Mucosa of stomach (tissue), 1 donor: ENCODE data around the gene TIAM2.

ENCODE experiments used
- H3K27me3 ChIP-seq: one replicate; pipeline ENCODE4 v1.7.0; 2013; ENCODE audit warnings: mild to moderate bottlenecking, low read length; ENCODE audit not compliant: control insufficient read depth, insufficient read depth
- H3K36me3 ChIP-seq: one replicate; pipeline ENCODE4 v1.7.0; 2013; ENCODE audit warnings: low read length; ENCODE audit not compliant: control insufficient read depth, insufficient read depth
- H3K4me1 ChIP-seq: one replicate; pipeline ENCODE4 v1.7.0; 2013; ENCODE audit warnings: mild to moderate bottlenecking, low read length; ENCODE audit not compliant: control insufficient read depth, insufficient read depth
- H3K4me3 ChIP-seq: one replicate; pipeline ENCODE4 v1.7.0; 2013; ENCODE audit warnings: low read length
- H3K9ac ChIP-seq: one replicate; pipeline ENCODE4 v1.7.0; 2013; ENCODE audit warnings: mild to moderate bottlenecking, low read length, moderate library complexity
- H3K9me3 ChIP-seq: one replicate; pipeline ENCODE4 v1.7.0; 2013; ENCODE audit warnings: mild to moderate bottlenecking, low read length, moderate library complexity; ENCODE audit not compliant: control insufficient read depth
- donor health status: Pancreatic carcinoma.

TIAM2 gene

DNA sequence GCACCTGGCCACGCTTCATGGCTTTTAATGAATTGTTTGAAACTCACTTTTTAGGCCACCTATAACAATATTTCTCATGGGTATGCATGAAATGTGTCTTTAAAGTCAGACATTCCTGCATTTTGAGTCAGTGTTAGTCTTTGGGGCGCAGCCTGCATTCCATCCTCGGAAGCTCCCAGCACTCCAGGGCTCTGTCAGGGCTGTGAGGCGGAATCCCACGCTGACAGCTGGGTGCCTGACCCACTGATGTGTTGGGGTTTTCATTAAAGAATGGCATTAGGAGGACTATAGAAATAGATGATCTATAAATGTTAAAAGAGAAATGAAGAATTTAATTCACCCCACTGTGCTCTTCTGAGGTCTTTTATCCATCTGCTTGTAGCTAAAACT lies 252.5 kb downstream of the TIAM2 start:
- Histone ChIP-seq H3K9ac (no peak overlapping the region), H3K4me1 (no peaks in the 10 kb centered on the region), H3K4me3 (no peak overlapping the region), H3K9me3 (no peaks in the 10 kb centered on the region), H3K27me3 (no peaks in the 10 kb centered on the region), H3K36me3 (peaks cover 1% of the 10 kb centered on the region)

DNA sequence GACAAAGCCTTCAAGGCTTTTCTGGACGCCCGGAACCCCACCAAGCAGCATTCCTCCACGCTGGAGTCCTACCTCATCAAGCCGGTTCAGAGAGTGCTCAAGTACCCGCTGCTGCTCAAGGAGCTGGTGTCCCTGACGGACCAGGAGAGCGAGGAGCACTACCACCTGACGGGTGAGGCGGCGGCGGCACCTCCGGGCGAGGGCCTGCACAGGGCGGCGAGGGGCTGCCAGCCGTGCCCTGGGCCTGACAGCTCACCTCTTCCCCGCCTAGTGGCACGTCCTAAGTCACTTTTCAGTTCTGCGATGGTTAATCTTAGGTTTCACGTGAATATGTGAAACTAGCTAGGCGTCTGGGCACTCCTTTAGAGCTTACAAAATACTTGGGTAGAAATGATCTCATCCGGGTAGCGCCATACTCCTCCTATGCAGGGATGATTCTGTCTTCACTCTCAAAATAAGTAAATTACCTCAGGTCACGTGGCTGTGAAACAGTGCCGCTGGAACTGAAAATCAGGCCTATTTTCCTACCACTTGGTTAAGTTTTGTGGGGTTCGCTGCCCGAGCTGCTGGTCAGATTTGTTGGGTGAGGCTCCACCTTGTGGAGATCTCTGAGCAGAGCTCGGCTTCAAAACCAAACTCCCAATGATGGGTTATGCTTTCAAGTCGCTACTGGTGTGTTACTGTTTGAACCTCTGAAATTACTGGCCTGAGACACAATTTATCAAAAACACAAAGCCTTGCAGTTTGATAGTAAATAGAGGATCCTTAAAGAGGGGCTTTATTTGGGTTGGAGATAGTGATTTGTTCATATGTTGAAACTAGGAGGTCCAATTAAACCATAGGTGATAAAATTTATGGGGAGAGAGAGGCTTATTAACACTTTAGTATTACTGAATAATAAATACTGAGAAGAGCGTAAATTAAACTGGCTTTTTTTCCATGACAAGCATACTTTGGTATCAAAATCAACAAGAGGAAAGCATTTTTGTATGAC lies 253.2 kb downstream of the TIAM2 start:
- Histone ChIP-seq H3K9me3 (no peaks in the 10 kb centered on the region), H3K9ac (no peak overlapping the region), H3K27me3 (no peaks in the 10 kb centered on the region), H3K4me3 (no peak overlapping the region), H3K4me1 (no peaks in the 10 kb centered on the region), H3K36me3 (peaks cover 4% of the 10 kb centered on the region)

DNA sequence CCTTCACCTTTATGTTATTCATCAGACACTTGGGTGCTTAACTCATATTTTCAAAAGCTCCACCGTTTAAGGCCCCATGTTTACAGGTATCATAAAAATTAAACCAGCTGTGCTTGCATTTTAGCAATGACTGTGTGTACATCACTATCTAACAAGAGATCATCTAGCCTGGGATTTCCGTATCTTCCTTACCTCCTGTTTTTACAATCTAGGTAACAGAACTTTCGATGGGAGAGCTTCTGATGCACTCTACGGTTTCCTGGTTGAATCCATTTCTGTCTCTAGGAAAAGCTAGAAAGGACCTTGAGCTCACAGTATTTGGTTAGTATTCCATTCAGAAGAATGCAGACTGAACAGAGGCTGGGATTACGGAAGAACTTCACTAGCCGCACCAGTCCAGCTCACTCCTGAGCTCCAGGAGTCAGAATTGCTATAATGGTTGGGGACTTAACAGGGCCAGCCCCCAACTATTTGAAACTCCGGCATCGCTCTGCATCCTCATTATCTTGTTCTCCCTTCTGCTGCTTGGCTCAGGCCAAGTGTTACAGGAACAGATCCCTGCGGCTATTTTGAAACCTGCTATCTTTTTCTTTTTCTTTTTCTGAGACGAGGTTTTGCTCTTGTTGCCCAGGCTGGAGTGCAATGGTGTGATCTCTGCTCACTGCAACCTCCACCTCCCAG lies 255.7 kb downstream of the TIAM2 start:
- H3K36me3 ChIP-seq, result peaks cover 4% of the 10 kb centered on the region
- H3K9ac ChIP-seq, result no peak overlapping the region
- no peaks in the 10 kb centered on the region for H3K27me3 ChIP-seq
- H3K4me1 ChIP-seq, result no peaks in the 10 kb centered on the region
- no peaks in the 10 kb centered on the region for H3K9me3 ChIP-seq
- no peak overlapping the region for H3K4me3 ChIP-seq

DNA sequence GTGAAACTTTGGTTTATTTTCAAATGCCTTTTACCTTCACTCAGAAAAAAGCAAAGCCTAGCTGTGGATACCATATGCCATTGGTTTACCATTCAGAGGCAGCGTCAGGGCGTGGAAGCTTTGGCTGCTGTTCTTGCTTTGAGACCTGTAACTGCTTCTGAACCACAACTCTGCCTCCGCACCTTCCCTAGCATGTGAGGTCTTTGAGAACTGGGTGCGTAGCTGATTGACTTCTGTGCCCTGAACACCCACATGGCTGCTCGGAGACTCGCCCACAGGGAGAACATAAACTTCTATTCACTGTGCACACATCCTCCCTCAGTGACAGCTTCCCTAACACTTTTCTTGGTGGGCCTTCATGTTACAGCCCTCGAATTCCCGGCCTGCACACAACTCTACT lies 257.5 kb downstream of the TIAM2 start:
- H3K27me3 ChIP-seq, result no peaks in the 10 kb centered on the region
- peaks cover 4% of the 10 kb centered on the region for H3K36me3 ChIP-seq

DNA sequence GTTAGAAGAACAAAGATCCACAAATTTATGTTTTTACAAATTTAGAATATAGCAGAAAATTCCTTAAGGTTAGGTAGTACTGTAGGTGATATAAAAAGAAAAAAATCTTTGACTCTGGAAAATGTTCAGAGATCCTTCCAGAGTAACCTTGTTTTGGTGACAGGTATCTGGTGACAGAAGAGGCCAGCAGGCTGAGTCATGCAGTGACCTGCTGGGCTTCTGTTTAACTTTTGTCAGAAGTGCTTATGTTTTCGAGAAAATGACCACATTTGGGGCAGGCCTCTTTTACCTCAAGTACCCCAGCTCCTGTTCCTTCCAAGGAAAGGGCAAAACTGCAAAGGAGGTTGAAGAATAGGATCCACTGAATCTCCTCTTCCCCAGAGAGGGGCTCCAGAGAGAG lies 258.2 kb downstream of the TIAM2 start:
- Histone ChIP-seq H3K27me3 (no peaks in the 10 kb centered on the region), H3K4me3 (no peak overlapping the region), H3K4me1 (no peaks in the 10 kb centered on the region), H3K9me3 (no peaks in the 10 kb centered on the region), H3K36me3 (peaks cover 4% of the 10 kb centered on the region), H3K9ac (no peak overlapping the region)

More for the DNA sequence above, 257.5 kb downstream of the TIAM2 start:
- Histone ChIP-seq H3K9me3 (no peaks in the 10 kb centered on the region), H3K4me1 (no peaks in the 10 kb centered on the region), H3K4me3 (no peak overlapping the region), H3K9ac (no peak overlapping the region)

GRCh38 chr6:155254139-155254538 lies 259.0 kb downstream of the TIAM2 start:
- Histone ChIP-seq H3K9ac (no peak overlapping the region), H3K9me3 (no peaks in the 10 kb centered on the region), H3K36me3 (peaks cover 5% of the 10 kb centered on the region), H3K27me3 (no peaks in the 10 kb centered on the region), H3K4me3 (no peak overlapping the region), H3K4me1 (no peaks in the 10 kb centered on the region)

DNA sequence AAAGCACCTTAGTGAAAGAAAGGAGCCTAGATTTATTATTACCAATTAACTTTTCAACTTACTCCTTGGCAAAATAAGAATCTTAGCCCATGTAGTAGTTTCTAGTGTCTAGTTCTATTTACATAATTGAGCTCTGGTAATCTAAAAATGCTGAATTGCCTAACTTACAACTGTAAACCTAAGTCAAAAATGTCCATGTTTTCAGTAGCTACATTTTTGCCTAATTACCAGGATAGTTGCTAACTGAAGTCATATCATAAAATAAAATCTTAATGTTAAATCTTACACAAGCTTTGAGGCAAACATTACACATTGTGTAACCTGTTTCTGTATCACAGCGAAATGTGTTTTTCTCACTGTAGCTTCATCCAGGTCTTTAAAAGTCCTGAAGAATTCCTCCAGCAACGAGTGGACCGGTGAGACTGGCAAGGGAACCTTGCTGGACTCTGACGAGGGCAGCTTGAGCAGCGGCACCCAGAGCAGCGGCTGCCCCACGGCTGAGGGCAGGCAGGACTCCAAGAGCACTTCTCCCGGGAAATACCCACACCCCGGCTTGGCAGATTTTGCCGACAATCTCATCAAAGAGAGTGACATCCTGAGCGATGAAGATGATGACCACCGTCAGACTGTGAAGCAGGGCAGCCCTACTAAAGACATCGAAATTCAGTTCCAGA lies 261.1 kb downstream of the TIAM2 start:
- peaks cover 12% of the 10 kb centered on the region for H3K36me3 ChIP-seq
- H3K9ac ChIP-seq, result no peak overlapping the region
- H3K4me3 ChIP-seq, result no peak overlapping the region
- H3K27me3 ChIP-seq, result no peaks in the 10 kb centered on the region
- no peaks in the 10 kb centered on the region for H3K9me3 ChIP-seq
- no peaks in the 10 kb centered on the region for H3K4me1 ChIP-seq

DNA sequence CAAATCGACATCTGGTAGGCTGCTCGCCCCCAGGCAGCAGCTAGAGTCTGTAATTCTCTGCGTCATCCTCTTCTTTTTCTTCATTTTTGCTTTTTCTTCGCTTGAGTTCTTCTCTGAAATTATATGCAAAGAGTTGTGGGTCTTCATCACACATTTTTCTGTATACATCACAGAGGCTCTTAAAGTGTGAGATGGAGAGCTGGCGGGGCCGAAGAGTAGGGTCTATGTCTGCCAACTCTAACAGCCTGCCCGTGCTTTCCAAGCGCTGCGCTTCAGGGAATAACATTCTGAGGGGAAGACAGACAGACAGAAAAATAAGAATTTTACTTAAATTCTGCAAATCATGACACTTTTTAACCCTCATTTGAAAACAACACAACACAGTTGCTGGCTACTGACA lies 262.7 kb downstream of the TIAM2 start:
- Histone ChIP-seq H3K4me1 (no peaks in the 10 kb centered on the region), H3K27me3 (no peaks in the 10 kb centered on the region), H3K9ac (no peak overlapping the region), H3K36me3 (peaks cover 8% of the 10 kb centered on the region), H3K9me3 (no peaks in the 10 kb centered on the region), H3K4me3 (no peak overlapping the region)

DNA sequence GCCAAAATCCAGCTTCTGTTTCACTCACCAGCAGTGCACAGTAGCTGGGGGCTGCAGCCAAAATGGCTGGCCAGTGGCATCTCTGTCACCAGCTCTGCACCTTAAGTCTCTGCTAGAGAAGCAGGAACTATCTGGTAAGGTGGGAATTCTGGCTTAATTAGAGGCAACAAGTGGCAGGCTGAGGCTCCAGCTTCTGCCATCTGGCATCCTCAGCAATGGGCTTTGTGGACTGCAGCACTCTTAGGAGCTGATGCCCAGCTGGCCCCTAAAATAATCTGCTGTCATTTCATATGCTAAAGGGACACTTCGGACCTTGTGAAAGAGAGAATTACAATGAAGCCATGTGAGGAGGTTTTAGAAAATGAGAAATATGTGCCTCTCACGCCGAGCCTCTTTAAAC lies 264.1 kb downstream of the TIAM2 start:
- Histone ChIP-seq H3K4me1 (no peaks in the 10 kb centered on the region), H3K9me3 (no peaks in the 10 kb centered on the region), H3K4me3 (no peak overlapping the region), H3K9ac (no peak overlapping the region), H3K27me3 (no peaks in the 10 kb centered on the region), H3K36me3 (peaks cover 7% of the 10 kb centered on the region)

DNA sequence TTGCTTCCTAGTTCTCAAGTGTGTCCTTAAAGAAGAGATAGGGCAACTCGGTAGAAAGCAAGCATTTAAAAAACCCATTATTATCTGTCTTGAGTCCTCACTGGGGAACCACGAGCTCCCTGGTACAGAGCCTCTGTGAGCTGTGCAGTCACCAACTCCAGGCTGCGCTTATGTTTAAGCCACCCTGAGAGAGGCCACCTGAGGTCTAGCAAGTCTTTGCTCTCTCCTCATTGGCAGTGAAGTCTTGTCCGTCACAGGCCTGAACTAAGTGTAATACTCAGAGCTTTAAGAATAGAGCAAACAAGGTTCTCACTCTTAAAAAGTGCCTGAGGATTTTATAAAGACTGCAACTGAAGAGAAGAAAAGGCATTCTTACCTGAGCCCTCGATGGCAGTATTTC lies 264.8 kb downstream of the TIAM2 start:
- no peaks in the 10 kb centered on the region for H3K9me3 ChIP-seq
- H3K4me1 ChIP-seq, result no peaks in the 10 kb centered on the region
- no peak overlapping the region for H3K9ac ChIP-seq
- H3K36me3 ChIP-seq, result peaks cover 7% of the 10 kb centered on the region
- no peaks in the 10 kb centered on the region for H3K27me3 ChIP-seq
- H3K4me3 ChIP-seq, result no peak overlapping the region

DNA sequence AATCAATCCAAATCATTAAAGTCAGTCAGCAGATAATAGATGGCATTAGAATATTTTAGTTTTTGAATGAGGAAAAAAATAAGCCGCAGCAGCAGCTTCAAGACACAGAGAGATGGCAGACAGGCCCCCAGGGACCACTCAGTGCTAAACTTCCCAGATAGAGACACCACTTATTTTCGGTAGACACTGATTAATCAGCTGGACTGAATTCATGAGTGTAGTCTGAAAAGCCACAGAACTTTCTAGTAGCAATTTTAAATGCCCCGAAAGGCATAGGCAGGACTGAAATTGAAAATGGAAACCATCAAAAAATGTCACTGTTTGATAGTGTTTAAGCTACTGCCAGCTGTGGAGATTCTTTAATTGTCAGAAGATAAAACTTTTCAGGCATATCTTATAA lies 265.6 kb downstream of the TIAM2 start:
- no peaks in the 10 kb centered on the region for H3K9me3 ChIP-seq
- H3K9ac ChIP-seq, result no peak overlapping the region
- no peaks in the 10 kb centered on the region for H3K27me3 ChIP-seq
- H3K4me3 ChIP-seq, result no peak overlapping the region
- no peaks in the 10 kb centered on the region for H3K4me1 ChIP-seq
- peaks cover 7% of the 10 kb centered on the region for H3K36me3 ChIP-seq
